ENCODE measurements around the gene KPNA1. TPM values are rescaled to one million over a fixed set of nuclear protein-coding genes. Genes with fewer than 3 reads are reported as not detected.

The KPNA1 gene
- total and polyA plus RNA-seq, 2 of the 13 experiments (the other 11 are each of a cell fraction or from before 2014, with no cell fraction given) = 15.4 to 30.0 TPM

- TF ChIP-seq GLMP (CRISPR knock-in tag; IDR thresholded peaks at IDR 0.05; ENCODE audit: borderline replicate concordance) (no peak), PHF5A (CRISPR knock-in tag; IDR thresholded peaks at IDR 0.05; ENCODE audit: low read depth, unreplicated experiment) (no peak), SMYD3 (CRISPR knock-in tag; IDR thresholded peaks at IDR 0.05) (peak; percentile 82; the same call in 1 of the 2 replicates), DZIP1 (CRISPR knock-in tag; IDR thresholded peaks at IDR 0.05) (peak; percentile 57; the same call in 1 of the 2 replicates), MIXL1 (CRISPR knock-in tag; IDR thresholded peaks at IDR 0.05) (no peak), ZFAT (CRISPR knock-in tag; conservative IDR thresholded peaks at IDR 0.05) (0 out of 2 replicates have a peak, but pooled peaks have one; percentile 56), IRF9 (CRISPR knock-in tag; IDR thresholded peaks at IDR 0.05; ENCODE audit: borderline replicate concordance) (peak; percentile 90; the same call in 1 of the 2 replicates), REPIN1 (CRISPR knock-in tag; IDR thresholded peaks at IDR 0.05; ENCODE audit: borderline replicate concordance, low read depth) (peak; percentile 76; the same call in 1 of the 2 replicates), ATAD3A (CRISPR knock-in tag; IDR thresholded peaks at IDR 0.05) (no peak), ZFP36L1 (CRISPR knock-in tag; IDR thresholded peaks at IDR 0.05) (peak; percentile 73; the same call in 1 of the 2 replicates), ZNF746 (CRISPR knock-in tag; IDR thresholded peaks at IDR 0.05) (peak; percentile 79), ZNF264 (CRISPR knock-in tag; IDR thresholded peaks at IDR 0.05) (no peak), PRMT3 (CRISPR knock-in tag; IDR thresholded peaks at IDR 0.05; ENCODE audit: borderline replicate concordance, low read depth) (no peak), ZNF431 (CRISPR knock-in tag; IDR thresholded peaks at IDR 0.05; ENCODE audit: borderline replicate concordance, low read depth) (0 out of 2 replicates have a peak, but pooled peaks have one; percentile 80), RAD51 (IDR thresholded peaks at IDR 0.05; ENCODE audit: borderline replicate concordance) (no peak), ZKSCAN8 (CRISPR knock-in tag; IDR thresholded peaks at IDR 0.05; ENCODE audit: borderline replicate concordance) (peak; percentile 46; the same call in 1 of the 2 replicates), POGZ (CRISPR knock-in tag; IDR thresholded peaks at IDR 0.05) (peak; percentile 82)
- TF ChIP-seq, protein P1, sequence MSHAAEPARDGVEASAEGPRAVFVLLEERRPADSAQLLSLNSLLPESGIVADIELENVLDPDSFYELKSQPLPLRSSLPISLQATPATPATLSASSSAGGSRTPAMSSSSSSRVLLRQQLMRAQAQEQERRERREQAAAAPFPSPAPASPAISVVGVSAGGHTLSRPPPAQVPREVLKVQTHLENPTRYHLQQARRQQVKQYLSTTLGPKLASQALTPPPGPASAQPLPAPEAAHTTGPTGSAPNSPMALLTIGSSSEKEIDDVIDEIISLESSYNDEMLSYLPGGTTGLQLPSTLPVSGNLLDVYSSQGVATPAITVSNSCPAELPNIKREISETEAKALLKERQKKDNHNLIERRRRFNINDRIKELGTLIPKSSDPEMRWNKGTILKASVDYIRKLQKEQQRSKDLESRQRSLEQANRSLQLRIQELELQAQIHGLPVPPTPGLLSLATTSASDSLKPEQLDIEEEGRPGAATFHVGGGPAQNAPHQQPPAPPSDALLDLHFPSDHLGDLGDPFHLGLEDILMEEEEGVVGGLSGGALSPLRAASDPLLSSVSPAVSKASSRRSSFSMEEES (CRISPR knock-in tag; IDR thresholded peaks at IDR 0.05) = no peak
- TF ChIP-seq, protein P2, sequence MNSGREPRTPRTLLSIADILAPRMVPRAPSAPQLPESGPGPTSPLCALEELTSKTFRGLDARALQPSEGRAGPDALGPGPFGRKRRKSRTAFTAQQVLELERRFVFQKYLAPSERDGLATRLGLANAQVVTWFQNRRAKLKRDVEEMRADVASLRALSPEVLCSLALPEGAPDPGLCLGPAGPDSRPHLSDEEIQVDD (CRISPR knock-in tag; IDR thresholded peaks at IDR 0.05; ENCODE audit: borderline replicate concordance) = 0 out of 2 replicates have a peak, but pooled peaks have one; percentile 11
Observed at GRCh38 chr3:122564155-122564912, 49.6 kb upstream of the KPNA1 start, which contains the start of the genes DTX3L and PARP9 (continued).

All from HepG2 (cell line).